Natural killer cell (primary cell): Measurements from ENCODE around the gene SLC6A6. TPM values are rescaled to one million over a fixed set of nuclear protein-coding genes. Genes with fewer than 3 reads are reported as not detected.
A peak's percentile ranks its signal among the peaks of the same experiment; 100 is the strongest.

Experiments
- ATAC-seq, 3 donors: fragments of 150-1000 bp in 2 of 3; fragments of 200-7000 bp in 1 of 3; cut with Tn5 transposase; 1 replicate in 1 of 3; 2 replicates in 2 of 3; pipeline ENCODE4 v1.10.0; 2021; ENCODE audit warnings: mild to moderate bottlenecking in 2 of 3, moderate library complexity in 2 of 3
- DNase-seq, 2 donors: peaks; one replicate each; pipeline versions ENCODE4 v3.0.0 to v3.0.0-alpha.2; 2013 to 2021; ENCODE audit warnings: mixed read lengths in 1 of 2
- H3K27ac ChIP-seq: one replicate; pipeline ENCODE4 v1.5.1; 2013; ENCODE audit warnings: mild to moderate bottlenecking, low read length
- H3K27me3 ChIP-seq: one replicate; pipeline ENCODE4 v1.6.1; 2013; ENCODE audit warnings: low read length; ENCODE audit not compliant: control insufficient read depth, insufficient read depth
- H3K36me3 ChIP-seq: one replicate; pipeline ENCODE4 v1.6.1; 2013; ENCODE audit warnings: low read length; ENCODE audit not compliant: control insufficient read depth, insufficient read depth
- H3K4me1 ChIP-seq: one replicate; pipeline ENCODE4 v1.6.1; 2013; ENCODE audit warnings: low read length; ENCODE audit not compliant: control insufficient read depth, insufficient read depth
- H3K4me3 ChIP-seq: one replicate; pipeline ENCODE4 v1.5.1; 2013; ENCODE audit warnings: low read length
- H3K9me3 ChIP-seq: one replicate; pipeline ENCODE4 v1.6.1; 2013; ENCODE audit warnings: low read length; ENCODE audit not compliant: control insufficient read depth, insufficient read depth
- H3K27ac Mint-ChIP-seq, 2 donors: one replicate each; pipeline ENCODE4 v1.8.0; 2022; ENCODE audit warnings: mild to moderate bottlenecking in 2 of 2, mixed read lengths in 2 of 2, moderate library complexity in 1 of 2
- H3K27me3 Mint-ChIP-seq, 2 donors: one replicate each; pipeline ENCODE4 v1.8.0; 2022; ENCODE audit warnings: low read depth in 2 of 2, mixed read lengths in 2 of 2
- H3K36me3 Mint-ChIP-seq: one replicate; pipeline ENCODE4 v1.8.0; 2022; ENCODE audit warnings: mixed read lengths
- H3K4me1 Mint-ChIP-seq, 2 donors: one replicate each; pipeline ENCODE4 v1.8.0; 2022; ENCODE audit warnings: mixed read lengths in 2 of 2
- H3K4me3 Mint-ChIP-seq: one replicate; pipeline ENCODE4 v1.8.0; 2022; ENCODE audit warnings: mild to moderate bottlenecking, moderate library complexity, mixed read lengths
- H3K9me3 Mint-ChIP-seq, 2 donors: one replicate each; pipeline ENCODE4 v1.8.0; 2022; ENCODE audit warnings: mixed read lengths in 2 of 2
- CTCF ChIP-seq: fragments of 200-600 bp; IDR thresholded peaks from one replicate; pipeline ENCODE4 v1.8.0; 2022; ENCODE audit warnings: antibody characterized with exemption
- WGBS: methylation state at CpG from one replicate; pipeline ENCODE4 v1.1.7; 2013; ENCODE audit warnings: missing lambda C conversion rate; ENCODE audit not compliant: insufficient coverage; 5-methylcytosine and 5-hydroxymethylcytosine counted together
- intact Hi-C: fragments of 100-400 bp; cut with micrococcal nuclease; formaldehyde crosslinking; loops from one replicate; pipeline ENCODE4 v1.14.2; 2022
- total RNA-seq, 4 donors: library from RNA; stranded (reverse); fragments of 120-200 nt in 1 of 4; gene quantifications; one replicate each; pipeline versions ENCODE4 v1.2.3 to v1.2.4, GENCODE V29; 2013 to 2022

SLC6A6 gene
- total RNA-seq, 3 donors from 2014 or later (not counting 1 experiment from before 2014, with no cell fraction given), result 43.7 to 55.4 (median 50.1) TPM

DNA sequence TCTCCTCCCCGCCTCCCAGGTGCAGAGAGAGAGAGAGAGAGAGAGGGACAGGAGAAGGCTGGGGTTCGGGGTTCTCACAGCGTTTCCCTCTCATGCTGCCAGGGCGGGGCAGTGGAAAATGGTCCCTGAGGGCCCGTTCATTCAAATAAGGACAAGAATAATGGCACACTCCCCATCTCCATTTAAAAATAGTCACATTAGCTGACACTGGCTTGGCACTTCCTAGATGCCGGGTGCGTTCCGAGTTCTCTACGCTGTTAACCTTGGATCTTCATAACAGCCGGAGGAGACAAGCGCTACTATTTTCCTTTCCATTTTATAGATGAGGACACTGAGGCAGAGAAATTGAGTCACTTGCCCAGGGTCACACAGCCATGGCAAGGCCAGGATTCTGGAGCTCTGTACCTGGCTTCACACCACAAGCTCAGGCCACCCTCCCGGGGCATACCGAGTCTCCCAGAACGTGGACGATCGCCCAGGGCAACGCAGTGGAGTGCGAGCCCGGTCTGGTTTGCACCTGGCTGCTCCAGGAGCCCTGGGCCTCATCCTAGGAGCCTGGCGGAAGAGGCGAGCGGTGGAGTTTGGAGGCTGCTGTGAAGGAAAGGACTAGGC is 608 bp upstream of the SLC6A6 start:
- no peak for TF ChIP-seq CTCF
- ATAC-seq (no peak), DNase-seq (no peak)
- H3K4me3 Mint-ChIP-seq, result peak overlapping the region; percentile 68
- Histone ChIP-seq H3K27me3 (no peaks in the 10 kb centered on the region), H3K36me3 (no peaks in the 10 kb centered on the region), H3K4me1 (peaks cover 51% of the 10 kb centered on the region), H3K27ac (peak overlapping the region; percentile 28), H3K9me3 (no peaks in the 10 kb centered on the region), H3K4me3 (peak overlapping the region; percentile 47)
- peak overlapping the region; percentile 90 to 94 for H3K27ac Mint-ChIP-seq
- H3K4me1 Mint-ChIP-seq, result peaks cover 20 to 56% of the 10 kb centered on the region in 2 donors
- intact Hi-C loops, result loop anchor here (1.0 to 2.0 kb wide), 5 partner anchors 23 to 505 kb away; no protein-coding TSS in a partner anchor
- WGBS, result 63% methylated on average over 20 of the region's 22 CpGs
- H3K9me3 Mint-ChIP-seq, result no peaks in the 10 kb centered on the region
- H3K36me3 Mint-ChIP-seq, result no peaks in the 10 kb centered on the region
- no peaks in the 10 kb centered on the region for H3K27me3 Mint-ChIP-seq

GRCh38 chr3:14403619-14404155 is 1.3 kb downstream of the SLC6A6 start:
- DNase-seq (no peak), ATAC-seq (no peak)
- H3K27me3 Mint-ChIP-seq, result no peaks in the 10 kb centered on the region
- Histone ChIP-seq H3K4me3 (peak overlapping the region; percentile 47), H3K4me1 (peaks cover 35% of the 10 kb centered on the region), H3K36me3 (no peaks in the 10 kb centered on the region), H3K9me3 (no peaks in the 10 kb centered on the region), H3K27ac (no peak overlapping the region), H3K27me3 (no peaks in the 10 kb centered on the region)
- 21% methylated on average over 12 of the region's 12 CpGs for WGBS
- peak overlapping the region; percentile 90 to 94 for H3K27ac Mint-ChIP-seq
- TF ChIP-seq CTCF, result no peak
- no peaks in the 10 kb centered on the region for H3K36me3 Mint-ChIP-seq
- peak overlapping the region; percentile 98 for H3K4me3 Mint-ChIP-seq
- no peaks in the 10 kb centered on the region for H3K9me3 Mint-ChIP-seq
- peaks cover 15 to 45% of the 10 kb centered on the region in 2 donors for H3K4me1 Mint-ChIP-seq
- intact Hi-C loops, result loop anchor here (2.0 kb wide), 2 partner anchors 21 to 65 kb away; no protein-coding TSS in a partner anchor

GRCh38 chr3:14404186-14404585 is 1.8 kb downstream of the SLC6A6 start:
- Histone ChIP-seq H3K27me3 (no peaks in the 10 kb centered on the region), H3K36me3 (no peaks in the 10 kb centered on the region), H3K27ac (no peak overlapping the region), H3K4me3 (no peak overlapping the region), H3K4me1 (peaks cover 35% of the 10 kb centered on the region), H3K9me3 (no peaks in the 10 kb centered on the region)
- ATAC-seq, result no peak
- peak overlapping the region; percentile 98 for H3K4me3 Mint-ChIP-seq
- peak overlapping the region in 1 of 2 donors; percentile 44 for H3K27ac Mint-ChIP-seq
- TF ChIP-seq CTCF, result no peak
- no peaks in the 10 kb centered on the region for H3K36me3 Mint-ChIP-seq
- no peaks in the 10 kb centered on the region for H3K27me3 Mint-ChIP-seq
- 62% methylated on average over 3 of the region's 3 CpGs for WGBS
- no peaks in the 10 kb centered on the region for H3K9me3 Mint-ChIP-seq
- intact Hi-C loops, result no loop called here
- no peak for DNase-seq
- H3K4me1 Mint-ChIP-seq, result peaks cover 15 to 45% of the 10 kb centered on the region in 2 donors
